GM12878 (cell line): ENCODE data around the gene ARMC8. TPM values are rescaled to one million over a fixed set of nuclear protein-coding genes. Genes with fewer than 3 reads are reported as not detected.

Source experiments
- ATAC-seq: fragments of 200-7000 bp; cut with Tn5 transposase; 3 replicates; pipeline ENCODE4 v1.9.1; 2020; ENCODE audit warnings: mild to moderate bottlenecking, moderate library complexity
- BruUV-seq: library from RNA; stranded (reverse); fragments of 400-500 nt; replicated peaks from 2 replicates; lab custom pipeline; 2021; lab: Mats Ljungman, UMichigan
- CTCF ChIA-PET: fragments of 300-600 bp; sonication (Branson Sonifier 250); formaldehyde crosslinking; extraction: SDS; loops from one replicate; lab custom pipeline; 2021; ENCODE audit warnings: inconsistent platforms; lab: Yijun Ruan, JAX
- POLR2A ChIA-PET: fragments of 350-600 bp; formaldehyde crosslinking; extraction: SDS; loops from one replicate; lab custom pipeline; 2021; ENCODE audit warnings: inconsistent platforms; lab: Charles Lee
- RAD21 ChIA-PET: fragments of 300-600 bp; sonication (Branson Sonifier 250); formaldehyde crosslinking; loops from one replicate; lab custom pipeline; 2023; ENCODE audit warnings: antibody characterized with exemption; ENCODE audit not compliant: unreplicated experiment; lab: Charles Lee
- SMC1A ChIA-PET: fragments of 300-600 bp; sonication (Branson Sonifier 250); formaldehyde crosslinking; loops from one replicate; lab custom pipeline; 2023; ENCODE audit not compliant: unreplicated experiment, uncharacterized antibody; lab: Charles Lee
- DNase-seq: peaks from one replicate; pipeline ENCODE4 v3.0.0-alpha.2; 2011; ENCODE audit warnings: low read depth, low spot score
- FAIRE-seq: peaks from 3 replicates; lab custom pipeline; 2011; peaks lifted over from hg19 to GRCh38; lab: Jason Lieb, UNC
- H2AFZ ChIP-seq: 2 replicates; pipeline ENCODE4 v1.6.0; 2011; ENCODE audit warnings: low read depth, low read length, control low read depth; ENCODE audit not compliant: control insufficient read depth
- H3K27ac ChIP-seq: 2 replicates; pipeline ENCODE4 v1.5.1; 2011; ENCODE audit warnings: control low read depth; ENCODE audit not compliant: control insufficient read depth, insufficient read depth
- H3K27me3 ChIP-seq, 2 experiments: replicated peaks in 1 of 2; 2 replicates each; pipeline versions ENCODE4 v1.6.0 to v1.6.1; 2011; ENCODE audit warnings: low read length in 1 of 2; ENCODE audit not compliant: control insufficient read depth in 2 of 2, insufficient read depth in 2 of 2
- H3K36me3 ChIP-seq, 2 experiments: 2 replicates each; pipeline ENCODE4 v1.5.1; 2011; ENCODE audit warnings: low read length in 1 of 2; ENCODE audit not compliant: control insufficient read depth in 2 of 2, insufficient read depth in 2 of 2
- H3K4me1 ChIP-seq: 2 replicates; pipeline ENCODE4 v1.6.1; 2011; ENCODE audit warnings: mild to moderate bottlenecking, low read length, moderate library complexity, mixed read lengths; ENCODE audit not compliant: control insufficient read depth, insufficient read depth
- H3K4me2 ChIP-seq: 2 replicates; pipeline ENCODE4 v1.6.0; 2011; ENCODE audit warnings: control low read depth; ENCODE audit not compliant: control insufficient read depth, insufficient read depth
- H3K4me3 ChIP-seq: fragments of 200-600 bp; sonication (generic); 2 replicates; pipeline ENCODE4 v1.5.1; 2016
- H3K79me2 ChIP-seq: 2 replicates; pipeline ENCODE4 v1.6.0; 2011; ENCODE audit warnings: low read length; ENCODE audit not compliant: control insufficient read depth, insufficient read depth
- H3K9ac ChIP-seq: 2 replicates; pipeline ENCODE4 v1.8.0; 2011; ENCODE audit warnings: low read length, control low read depth, mixed read lengths; ENCODE audit not compliant: control insufficient read depth, insufficient read depth
- H3K9me3 ChIP-seq: replicated peaks from 3 replicates; pipeline ENCODE4 v1.5.1; 2011; ENCODE audit warnings: mild to moderate bottlenecking, low read length; ENCODE audit not compliant: control insufficient read depth, insufficient read depth
- H4K20me1 ChIP-seq: 2 replicates; pipeline ENCODE4 v1.6.0; 2011; ENCODE audit not compliant: control insufficient read depth, insufficient read depth
- BACH1 ChIP-seq: fragments of 450-650 bp; IDR thresholded peaks from 2 replicates; pipeline ENCODE4 v1.6.1; 2017; ENCODE audit warnings: mild to moderate bottlenecking, borderline replicate concordance
- CEBPB ChIP-seq, 2 experiments: fragments of 150-350 bp in 1 of 2; IDR thresholded peaks; 2 replicates each; pipeline ENCODE4 v1.6.1; 2012 to 2014; ENCODE audit warnings: low read depth in 2 of 2, low read length in 2 of 2, borderline replicate concordance in 1 of 2, inconsistent platforms in 1 of 2
- CTCF ChIP-seq, 3 experiments: IDR thresholded peaks in 2 of 3; conservative IDR thresholded peaks in 1 of 3; 2 replicates each; pipeline ENCODE4 v1.5.1; 2011; ENCODE audit warnings: low read depth in 3 of 3, low read length in 3 of 3, mild to moderate bottlenecking in 3 of 3, control low read depth in 2 of 3, moderate library complexity in 2 of 3, inconsistent platforms in 1 of 3, mixed read lengths in 1 of 3; ENCODE audit not compliant: control insufficient read depth in 2 of 3, insufficient read depth in 1 of 3; ENCODE audit errors: extremely low read depth in 1 of 3
- HDAC6 ChIP-seq: fragments of 200-600 bp; sonication (generic); IDR thresholded peaks from one replicate; pipeline ENCODE4 v1.8.0; 2017; ENCODE audit warnings: antibody characterized with exemption; ENCODE audit not compliant: unreplicated experiment
- HSF1 ChIP-seq: fragments of 150-350 bp; IDR thresholded peaks from 2 replicates; pipeline ENCODE4 v1.6.1; 2014; ENCODE audit warnings: mild to moderate bottlenecking, low read depth, low read length
- MTA2 ChIP-seq: fragments of 450-650 bp; IDR thresholded peaks from 2 replicates; pipeline ENCODE4 v1.6.1; 2016; ENCODE audit warnings: low read depth, mild to moderate bottlenecking, moderate library complexity
- PML ChIP-seq: IDR thresholded peaks from 2 replicates; pipeline ENCODE4 v1.6.1; 2012; ENCODE audit warnings: low read length, inconsistent platforms
- SKIL ChIP-seq: fragments of 450-650 bp; IDR thresholded peaks from 2 replicates; pipeline ENCODE4 v1.6.1; 2017; ENCODE audit warnings: mild to moderate bottlenecking, low read depth, inconsistent platforms; ENCODE audit not compliant: poor library complexity, severe bottlenecking
- TCF3 ChIP-seq: IDR thresholded peaks from 2 replicates; pipeline ENCODE4 v1.6.1; 2012; ENCODE audit warnings: low read depth, mild to moderate bottlenecking, low read length, borderline replicate concordance; ENCODE audit not compliant: insufficient read depth
- WGBS: methylation state at CpG from one replicate; pipeline ENCODE4 v1.1.6; 2016; ENCODE audit warnings: low lambda C conversion rate; ENCODE audit not compliant: insufficient replicate concordance, insufficient coverage; ENCODE audit errors: missing lambda C conversion rate; 5-methylcytosine and 5-hydroxymethylcytosine counted together
- in situ Hi-C: fragments of 300-500 bp; cut with MboI; formaldehyde crosslinking; loops from 9 replicates; pipeline ENCODE4 v1.14.3; 2018; ENCODE audit warnings: mixed read lengths
- intact Hi-C: fragments of 100-400 bp; cut with micrococcal nuclease; formaldehyde crosslinking; loops from one replicate; pipeline ENCODE4 v1.14.2; 2022; ENCODE audit not compliant: unreplicated experiment
- polyA plus RNA-seq, 11 experiments: library from polyadenylated mRNA; depleted of rRNA in 4 of 11; unstranded in 6 of 11; stranded (reverse) in 5 of 11; fragments of >200 nt; fragmentation: Nextera tagmentation in 4 of 11; fragmentation: Illumina TruSeq in 1 of 11; extraction: Ambion mirVana in 4 of 11; extraction: Trizol in 1 of 11; gene quantifications; 1 replicate in 1 of 11; 2 replicates in 10 of 11; pipeline versions ENCODE4 v1.2.1 to v1.2.3, GENCODE V29; 2011 to 2016; ENCODE audit warnings: inconsistent platforms in 2 of 11, missing spikeins in 2 of 11, low read depth in 1 of 11
- total RNA-seq, 4 experiments: library from RNA; depleted of rRNA in 3 of 4; stranded (reverse); fragments of >200 nt in 3 of 4; fragmentation: Illumina TruSeq in 1 of 4; extraction: Trizol in 1 of 4; gene quantifications; 2 replicates each; pipeline versions ENCODE4 v1.2.1 to v1.2.3, GENCODE V29; 2013 to 2021

Gene ARMC8
- total and polyA plus RNA-seq, 10 of the 15 experiments (the other 5 are each of a cell fraction or from before 2014, with no cell fraction given), result 29.8 to 93.4 (median 45.3) TPM

- H4K20me1 ChIP-seq, result no peaks in the 10 kb centered on the region
- POLR2A ChIA-PET, result no interaction called here
- no peaks in the 10 kb centered on the region for H3K36me3 ChIP-seq
- no peak for DNase-seq
- no peak overlapping the region for H3K4me3 ChIP-seq
- no peak overlapping the region for H3K27ac ChIP-seq
- no peaks in the 10 kb centered on the region for H3K9me3 ChIP-seq
- no peak for FAIRE-seq
- SMC1A ChIA-PET, result no interaction called here
- BruUV-seq, result no TSS peak
- no peak overlapping the region for H3K4me2 ChIP-seq
- RAD21 ChIA-PET, result no interaction called here
- no peak overlapping the region for H2AFZ ChIP-seq
- no peak for ATAC-seq
- H3K9ac ChIP-seq, result no peak overlapping the region
- in situ Hi-C loops (no loop called here), intact Hi-C loops (no loop called here)
- no peaks in the 10 kb centered on the region for H3K79me2 ChIP-seq
- H3K27me3 ChIP-seq, result peaks cover 2 to 18% of the 10 kb centered on the region in 2 experiments; a peak in 3 of 4 replicates
- CTCF ChIA-PET, result no interaction called here
- H3K4me1 ChIP-seq, result peaks cover 7% of the 10 kb centered on the region
- no peak for TF ChIP-seq SKIL
- TF ChIP-seq BACH1, result no peak
- TF ChIP-seq CTCF (IDR thresholded peaks at IDR 0.05 in 2 of 3, conservative IDR thresholded peaks at IDR 0.05 in 1 of 3; ENCODE audit: control insufficient read depth in 2 of 3, extremely low read depth in 1 of 3, insufficient read depth in 1 of 3, low read depth in 3 of 3, low read length in 3 of 3), result no peak
- no peak for TF ChIP-seq CEBPB (IDR thresholded peaks at IDR 0.05; ENCODE audit: borderline replicate concordance in 1 of 2, low read depth in 2 of 2, low read length in 2 of 2)
- no peak for TF ChIP-seq MTA2
- TF ChIP-seq HDAC6, result no peak
- no peak for TF ChIP-seq PML
- TF ChIP-seq TCF3, result no peak
- TF ChIP-seq HSF1, result no peak
- 51% methylated on average over 9 of the region's 12 CpGs for WGBS
Measured at GRCh38 chr3:138326866-138327595, 139.9 kb downstream of the ARMC8 start.
